Erythroblast (primary cell): ENCODE measurements around the gene NAALAD2.
A peak's percentile ranks its signal among the peaks of the same experiment; 100 is the strongest.
"Not testable (repeated sequence)": the region's sequence is repeated elsewhere in the genome, so short reads cannot be mapped to it uniquely, and the experiment has no call there.

ENCODE experiments used
- DNase-seq, 2 experiments: peaks; one replicate each; lab custom pipeline; 2025; lab: John Stamatoyannopoulos, UW
- GATA1 ChIP-seq: IDR thresholded peaks from 2 replicates; pipeline ENCODE4 v1.6.1; 2011; ENCODE audit warnings: low read depth, mild to moderate bottlenecking, control low read depth, low read length, moderate library complexity
- POLR2A ChIP-seq: IDR thresholded peaks from 2 replicates; pipeline ENCODE4 v1.6.1; 2011; ENCODE audit warnings: mild to moderate bottlenecking, low read length

Gene NAALAD2

GRCh38 chr11:90216611-90217010 lies 82.1 kb downstream of the NAALAD2 start:
- DNase-seq = no peak
- TF ChIP-seq GATA1 (no peak), POLR2A (no peak)

DNA sequence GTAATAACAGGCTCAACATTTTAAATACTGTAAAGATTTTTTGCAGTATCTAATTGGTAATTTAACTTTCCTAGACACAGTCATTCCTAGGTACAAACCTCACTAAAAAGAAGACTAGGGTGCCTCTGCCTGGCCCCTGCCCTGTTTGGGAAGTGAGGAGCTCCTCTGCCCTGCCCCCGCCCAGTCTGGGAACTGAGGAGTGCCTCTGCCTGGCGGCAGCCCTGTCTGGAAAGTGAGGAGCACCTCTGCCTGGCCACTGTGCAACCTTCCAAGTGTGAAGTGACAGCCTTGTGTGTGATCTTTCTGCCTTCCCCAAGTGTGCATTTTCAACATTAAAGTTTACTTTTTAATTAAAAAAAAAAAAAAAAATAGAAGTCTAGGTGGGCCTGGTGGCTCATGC lies 84.1 kb downstream of the NAALAD2 start:
- DNase-seq = no peak

GRCh38 chr11:90219438-90219837 lies 85.0 kb downstream of the NAALAD2 start:
- DNase-seq = no peak
- TF ChIP-seq POLR2A (no peak), GATA1 (no peak)

More for the DNA sequence above, 84.1 kb downstream of the NAALAD2 start:
- no peak for TF ChIP-seq POLR2A
- TF ChIP-seq GATA1 = no peak

DNA sequence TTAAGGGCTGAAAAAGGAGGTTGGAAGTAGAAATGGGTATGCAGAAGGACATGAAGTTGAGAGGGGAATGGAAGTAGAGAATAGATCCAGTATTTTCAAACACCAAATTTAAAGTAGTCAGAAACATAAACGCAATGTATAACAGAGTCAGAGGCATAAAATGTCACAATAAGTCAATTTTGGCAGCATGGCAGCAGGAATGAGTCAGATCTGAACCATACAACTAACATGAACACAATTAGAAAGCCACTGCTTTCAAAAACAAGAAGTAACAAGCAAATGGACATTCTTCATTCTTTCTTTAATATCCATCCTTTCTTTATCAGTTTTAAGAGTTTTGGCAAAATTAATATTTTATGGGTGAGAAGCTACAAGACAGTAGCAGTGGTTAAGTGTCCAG lies 85.9 kb downstream of the NAALAD2 start:
- peak in 1 of 2 experiments; percentile 5 for DNase-seq
- TF ChIP-seq POLR2A = no peak
- TF ChIP-seq GATA1 = no peak

GRCh38 chr11:90221803-90222458 lies 87.5 kb downstream of the NAALAD2 start:
- peak in 1 of 2 experiments; percentile 68 for DNase-seq
- TF ChIP-seq GATA1 (no peak), POLR2A (no peak)

- TF ChIP-seq GATA1 (no peak), POLR2A (peak; percentile 89)
- DNase-seq = peak; percentile 87 to 91
These were observed 88.2 kb downstream of the NAALAD2 start, which contains the start of gene CHORDC1 for GRCh38 chr11:90222459-90223247. TSS of gene CHORDC1 (minus strand) at chr11:90223049. CDS start at chr11:90222954, 95 bp downstream.

GRCh38 chr11:90223248-90223585 lies 88.8 kb downstream of the NAALAD2 start:
- TF ChIP-seq GATA1 (no peak), POLR2A (no peak)
- no peak for DNase-seq

DNA sequence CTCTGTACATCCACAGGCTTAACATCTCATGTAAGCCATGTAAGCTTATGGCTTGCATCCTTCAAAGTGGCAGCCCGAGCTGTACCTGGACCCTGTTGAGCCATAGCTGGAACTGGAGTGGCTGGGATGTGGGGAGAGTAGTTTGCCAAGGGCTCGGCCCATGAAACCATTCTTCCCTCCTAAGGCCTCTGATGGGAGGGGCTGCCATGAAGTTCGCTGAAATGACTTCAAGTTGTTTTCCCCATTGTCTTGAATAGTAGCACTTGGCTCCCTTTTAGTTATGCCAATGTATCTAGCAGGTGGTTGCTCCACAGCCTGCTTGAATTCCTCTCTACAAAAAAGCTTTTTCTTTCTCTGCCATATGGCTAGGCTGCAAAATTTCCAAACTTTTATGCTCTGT lies 93.6 kb downstream of the NAALAD2 start:
- TF ChIP-seq GATA1 (no peak), POLR2A (no peak)
- no peak for DNase-seq

- TF ChIP-seq GATA1 (no peak), POLR2A (no peak)
- no peak for DNase-seq
These were observed 95.3 kb downstream of the NAALAD2 start for GRCh38 chr11:90229791-90230190.

- no peak for DNase-seq
- no peak for TF ChIP-seq GATA1
- TF ChIP-seq POLR2A = no peak
These were observed 100.5 kb downstream of the NAALAD2 start for GRCh38 chr11:90234977-90235376.

- DNase-seq = no peak
- TF ChIP-seq POLR2A (no peak), GATA1 (no peak)
These were observed 101.1 kb downstream of the NAALAD2 start for GRCh38 chr11:90235526-90235925.

GRCh38 chr11:90237004-90237403 lies 102.5 kb downstream of the NAALAD2 start:
- TF ChIP-seq GATA1 (no peak), POLR2A (no peak)
- no peak for DNase-seq

DNA sequence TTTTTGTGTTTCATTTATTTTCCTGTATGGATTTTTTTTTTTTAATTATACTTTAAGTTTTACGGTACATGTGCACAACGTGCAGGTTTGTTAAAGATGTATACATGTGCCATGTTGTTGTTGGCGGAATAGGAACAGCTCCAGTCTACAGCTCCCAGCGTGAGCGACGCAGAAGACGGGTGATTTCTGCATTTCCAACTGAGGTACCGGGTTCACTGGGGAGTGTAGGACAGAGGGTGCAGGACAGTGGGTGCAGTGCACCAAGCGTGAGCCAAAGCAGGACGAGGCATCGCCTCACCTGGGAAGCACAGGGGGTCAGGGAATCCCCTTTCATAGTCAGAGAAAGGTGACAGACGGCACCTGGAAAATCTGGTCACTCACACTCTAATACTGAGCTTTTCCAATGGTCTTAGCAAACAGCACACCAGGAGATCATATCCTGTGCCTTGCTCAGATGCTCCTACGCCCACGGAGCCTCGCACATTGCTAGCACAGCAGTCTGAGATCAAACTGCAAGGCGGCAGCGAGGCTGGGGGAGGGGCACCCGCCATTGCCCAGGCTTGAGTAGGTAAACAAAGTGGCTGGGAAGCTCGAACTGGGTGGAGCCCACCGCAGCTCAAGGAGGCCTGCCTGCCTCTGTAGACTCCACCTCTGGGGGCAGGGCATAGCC lies 105.6 kb downstream of the NAALAD2 start:
- not testable (repeated sequence) for DNase-seq

DNA sequence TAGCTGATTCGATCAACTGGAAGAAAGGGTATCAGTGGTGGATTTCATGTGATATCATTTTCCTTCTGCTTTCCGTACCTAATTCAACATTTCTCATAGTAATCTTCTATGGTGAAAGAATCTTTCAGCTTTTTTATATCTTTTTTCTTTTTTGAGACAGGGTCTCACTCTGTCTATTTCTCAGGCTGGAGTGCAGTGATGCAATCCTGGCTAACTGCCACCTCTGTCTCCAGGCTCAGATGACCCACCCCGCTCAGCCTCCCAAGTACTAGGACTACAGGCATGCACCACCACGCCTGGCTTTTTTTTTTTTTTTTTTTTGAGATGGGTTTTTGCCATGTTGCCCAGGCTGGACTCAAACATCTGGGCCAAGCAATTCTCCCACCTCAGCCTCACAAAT lies 107.0 kb downstream of the NAALAD2 start:
- no peak for TF ChIP-seq GATA1
- TF ChIP-seq POLR2A = no peak
- no peak for DNase-seq
